ENCODE measurements around the gene F8A3. TPM values are rescaled to one million over a fixed set of nuclear protein-coding genes. Genes with fewer than 3 reads are reported as not detected.
"Not testable (repeated sequence)": the region's sequence is repeated elsewhere in the genome, so short reads cannot be mapped to it uniquely, and the experiment has no call there.

The F8A3 gene
- total and polyA plus RNA-seq, 2 of the 4 experiments (the other 2 are of a cell fraction) = 0.18 to 1.5 TPM

DNA sequence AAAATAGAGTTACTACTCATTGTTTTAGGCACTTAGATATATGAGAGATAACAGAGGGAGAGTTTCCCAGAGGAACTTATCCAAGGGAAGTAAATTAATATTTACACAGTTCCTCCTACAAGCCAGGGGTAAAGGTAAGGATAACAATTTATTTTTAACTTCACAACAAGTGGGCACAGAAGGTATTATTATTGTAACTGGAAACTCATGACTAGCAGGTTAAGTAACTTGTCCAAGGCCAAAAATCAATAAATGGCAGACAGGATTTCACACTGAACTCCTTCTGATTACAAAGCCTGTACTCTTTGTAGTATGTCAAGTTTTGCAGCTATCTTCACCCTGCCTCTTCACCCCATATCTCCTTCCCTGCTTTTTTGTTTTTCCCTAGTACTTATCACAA lies 46.9 kb upstream of the F8A3 start:
- H3K79me1 ChIP-seq (ENCODE audit: low read depth in 1 of 2, low read length in 2 of 2) = no peaks in the 10 kb centered on the region
- no peak overlapping the region for H2AFZ ChIP-seq (replicated peaks; ENCODE audit: low read length, poor library complexity)
- H2AK5ac ChIP-seq (ENCODE audit: low read depth, low read length) = no peak overlapping the region
- H4K5ac ChIP-seq (ENCODE audit: low read depth, low read length) = no peak overlapping the region
- H4K20me1 ChIP-seq (ENCODE audit: insufficient read depth, low read length) = no peaks in the 10 kb centered on the region
- no peak overlapping the region for H2BK20ac ChIP-seq (ENCODE audit: low read depth, low read length)
- no peak overlapping the region for H3K4me2 ChIP-seq (ENCODE audit: low read depth, low read length)
- H3K18ac ChIP-seq (ENCODE audit: low read depth, low read length) = no peak overlapping the region
- H3K23ac ChIP-seq (ENCODE audit: low read depth, low read length) = no peak overlapping the region
- no peak overlapping the region for H2BK5ac ChIP-seq (ENCODE audit: low read depth, low read length, poor library complexity, severe bottlenecking)
- ATAC-seq (ENCODE audit: low read depth) (no peak), DNase-seq (no peak)
- no peaks in the 10 kb centered on the region for H3K36me3 ChIP-seq (ENCODE audit: control insufficient read depth, insufficient read depth, low read length)
- in situ Hi-C loops (cut with MboI; ENCODE audit: low sequenced_read_pairs) (no loop called here), intact Hi-C loops (cut with micrococcal nuclease) (no loop called here), dilution Hi-C loops (cut with HindIII; ENCODE audit: low sequenced_read_pairs, unreplicated experiment) (no loop called here)
- TF ChIP-seq, protein P1, sequence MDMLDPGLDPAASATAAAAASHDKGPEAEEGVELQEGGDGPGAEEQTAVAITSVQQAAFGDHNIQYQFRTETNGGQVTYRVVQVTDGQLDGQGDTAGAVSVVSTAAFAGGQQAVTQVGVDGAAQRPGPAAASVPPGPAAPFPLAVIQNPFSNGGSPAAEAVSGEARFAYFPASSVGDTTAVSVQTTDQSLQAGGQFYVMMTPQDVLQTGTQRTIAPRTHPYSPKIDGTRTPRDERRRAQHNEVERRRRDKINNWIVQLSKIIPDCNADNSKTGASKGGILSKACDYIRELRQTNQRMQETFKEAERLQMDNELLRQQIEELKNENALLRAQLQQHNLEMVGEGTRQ (IDR thresholded peaks at IDR 0.05; ENCODE audit: low read depth, low read length) = no peak
- TF ChIP-seq POLR2A (IDR thresholded peaks at IDR 0.05; ENCODE audit: low read depth, low read length) = no peak
- TF ChIP-seq BHLHE40 (IDR thresholded peaks at IDR 0.05; ENCODE audit: low read depth, low read length) = no peak
- no peak for TF ChIP-seq MXI1 (IDR thresholded peaks at IDR 0.05; ENCODE audit: borderline replicate concordance, low read depth, low read length)
- no peak for TF ChIP-seq FOS (IDR thresholded peaks at IDR 0.05; ENCODE audit: low read depth, low read length)
- no peak for TF ChIP-seq CEBPB (IDR thresholded peaks at IDR 0.05; ENCODE audit: low read depth, low read length)
- TF ChIP-seq, protein P2, sequence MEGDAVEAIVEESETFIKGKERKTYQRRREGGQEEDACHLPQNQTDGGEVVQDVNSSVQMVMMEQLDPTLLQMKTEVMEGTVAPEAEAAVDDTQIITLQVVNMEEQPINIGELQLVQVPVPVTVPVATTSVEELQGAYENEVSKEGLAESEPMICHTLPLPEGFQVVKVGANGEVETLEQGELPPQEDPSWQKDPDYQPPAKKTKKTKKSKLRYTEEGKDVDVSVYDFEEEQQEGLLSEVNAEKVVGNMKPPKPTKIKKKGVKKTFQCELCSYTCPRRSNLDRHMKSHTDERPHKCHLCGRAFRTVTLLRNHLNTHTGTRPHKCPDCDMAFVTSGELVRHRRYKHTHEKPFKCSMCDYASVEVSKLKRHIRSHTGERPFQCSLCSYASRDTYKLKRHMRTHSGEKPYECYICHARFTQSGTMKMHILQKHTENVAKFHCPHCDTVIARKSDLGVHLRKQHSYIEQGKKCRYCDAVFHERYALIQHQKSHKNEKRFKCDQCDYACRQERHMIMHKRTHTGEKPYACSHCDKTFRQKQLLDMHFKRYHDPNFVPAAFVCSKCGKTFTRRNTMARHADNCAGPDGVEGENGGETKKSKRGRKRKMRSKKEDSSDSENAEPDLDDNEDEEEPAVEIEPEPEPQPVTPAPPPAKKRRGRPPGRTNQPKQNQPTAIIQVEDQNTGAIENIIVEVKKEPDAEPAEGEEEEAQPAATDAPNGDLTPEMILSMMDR (conservative IDR thresholded peaks at IDR 0.05; ENCODE audit: low read depth, low read length) = no peak
- no peak overlapping the region for H3K4me3 ChIP-seq (ENCODE audit: insufficient read depth, low read depth, low read length)
- H3K9me3 ChIP-seq (ENCODE audit: control insufficient read depth, insufficient read depth, low read length) = no peaks in the 10 kb centered on the region
- H2AK9ac ChIP-seq (replicated peaks; ENCODE audit: low read depth, low read length, poor library complexity) = no peak overlapping the region
- H3K27me3 ChIP-seq (ENCODE audit: control insufficient read depth, insufficient read depth, low read length) = no peaks in the 10 kb centered on the region
- ChIA-PET POLR2A (ENCODE audit: unreplicated experiment) (no interaction called here), CTCF (interaction anchor here (0.5 kb wide), 1 partner anchor 374 kb away, joined by 3 read pairs; no protein-coding TSS in a partner anchor)
- H3K27ac ChIP-seq (ENCODE audit: insufficient read depth, low read length) = no peak overlapping the region
- H4K91ac ChIP-seq (ENCODE audit: insufficient read depth, low read depth, low read length) = no peak overlapping the region
- H3K4ac ChIP-seq (ENCODE audit: low read depth, low read length) = no peak overlapping the region
- no peak overlapping the region for H4K8ac ChIP-seq (ENCODE audit: low read depth in 2 of 2, low read length in 2 of 2)
- H3K56ac ChIP-seq (ENCODE audit: extremely low read depth, insufficient read depth, low read length) = no peak overlapping the region
- H3K9ac ChIP-seq (ENCODE audit: low read depth, low read length) = no peak overlapping the region
- H2BK15ac ChIP-seq (ENCODE audit: low read depth, low read length) = no peak overlapping the region
- no peaks in the 10 kb centered on the region for H3K4me1 ChIP-seq (ENCODE audit: control insufficient read depth, insufficient read depth, low read length)
- H2BK120ac ChIP-seq (ENCODE audit: low read depth, low read length) = no peak overlapping the region
- no peak overlapping the region for H3K14ac ChIP-seq (replicated peaks; ENCODE audit: low read depth, low read length)
- H3K9me1 ChIP-seq (ENCODE audit: insufficient read depth, low read length) = no peaks in the 10 kb centered on the region
- no TSS peak for BruUV-seq (replicated peaks)

DNA sequence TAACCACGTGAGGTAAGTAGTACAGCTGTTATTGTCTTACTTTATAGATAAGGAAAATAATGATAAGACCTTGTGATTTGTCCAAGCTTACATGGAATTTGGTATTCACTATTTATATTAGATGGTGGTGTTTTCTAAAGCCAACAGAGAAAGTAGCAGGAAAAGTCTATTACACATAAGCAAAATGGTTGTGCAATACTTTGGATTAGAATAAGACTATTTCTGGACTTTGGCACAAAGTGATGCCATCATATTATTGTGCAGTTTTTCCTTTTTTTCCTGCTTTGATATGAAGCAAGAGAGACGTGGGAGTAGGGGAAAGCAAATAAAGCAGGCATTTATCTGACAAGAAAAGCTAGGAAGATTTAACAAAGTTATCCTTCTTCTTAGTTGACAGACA lies 36.7 kb upstream of the F8A3 start:
- CTCF ChIA-PET, DNase-seq: not testable (repeated sequence)

More for the DNA sequence above, 36.7 kb upstream of the F8A3 start:
- H2AFZ ChIP-seq (replicated peaks; ENCODE audit: low read length, poor library complexity); H3K4ac ChIP-seq (ENCODE audit: low read depth, low read length); in situ Hi-C loops (cut with MboI; ENCODE audit: low sequenced_read_pairs); dilution Hi-C loops (cut with HindIII; ENCODE audit: low sequenced_read_pairs, unreplicated experiment); ATAC-seq (ENCODE audit: low read depth); H3K4me2 ChIP-seq (ENCODE audit: low read depth, low read length); H3K23ac ChIP-seq (ENCODE audit: low read depth, low read length); H3K9me1 ChIP-seq (ENCODE audit: insufficient read depth, low read length); H3K9me3 ChIP-seq (ENCODE audit: control insufficient read depth, insufficient read depth, low read length); H2BK120ac ChIP-seq (ENCODE audit: low read depth, low read length); H4K91ac ChIP-seq (ENCODE audit: insufficient read depth, low read depth, low read length); H4K8ac ChIP-seq (ENCODE audit: low read depth in 2 of 2, low read length in 2 of 2); H3K27ac ChIP-seq (ENCODE audit: insufficient read depth, low read length); H2BK15ac ChIP-seq (ENCODE audit: low read depth, low read length); H3K79me1 ChIP-seq (ENCODE audit: low read depth in 1 of 2, low read length in 2 of 2); H3K4me3 ChIP-seq (ENCODE audit: insufficient read depth, low read depth, low read length); H3K36me3 ChIP-seq (ENCODE audit: control insufficient read depth, insufficient read depth, low read length); H3K27me3 ChIP-seq (ENCODE audit: control insufficient read depth, insufficient read depth, low read length); POLR2A ChIA-PET (ENCODE audit: unreplicated experiment); H3K9ac ChIP-seq (ENCODE audit: low read depth, low read length); H3K56ac ChIP-seq (ENCODE audit: extremely low read depth, insufficient read depth, low read length); H3K14ac ChIP-seq (replicated peaks; ENCODE audit: low read depth, low read length); H2BK5ac ChIP-seq (ENCODE audit: low read depth, low read length, poor library complexity, severe bottlenecking); H3K18ac ChIP-seq (ENCODE audit: low read depth, low read length); H4K5ac ChIP-seq (ENCODE audit: low read depth, low read length); H4K20me1 ChIP-seq (ENCODE audit: insufficient read depth, low read length); H2AK5ac ChIP-seq (ENCODE audit: low read depth, low read length); H2AK9ac ChIP-seq (replicated peaks; ENCODE audit: low read depth, low read length, poor library complexity); intact Hi-C loops (cut with micrococcal nuclease); H2BK20ac ChIP-seq (ENCODE audit: low read depth, low read length); H3K4me1 ChIP-seq (ENCODE audit: control insufficient read depth, insufficient read depth, low read length): not testable (repeated sequence)
- no CpG with 5 or more reads among the region's 2 CpGs for WGBS, 2 experiments (ENCODE audit: extremely low coverage in 2 of 2, insufficient read length in 1 of 2)
- TSS peak; percentile 24 for BruUV-seq (replicated peaks)
